GM12891 (cell line): ENCODE data around the gene MYO7B.

ENCODE experiments used
- PAX5 ChIP-seq: IDR thresholded peaks from 2 replicates; pipeline ENCODE4 v1.6.1; 2011; ENCODE audit warnings: low read length, moderate library complexity, mild to moderate bottlenecking; ENCODE audit not compliant: insufficient read depth, severe bottlenecking
- POLR2A ChIP-seq: IDR thresholded peaks from 2 replicates; pipeline ENCODE4 v1.6.1; 2011; ENCODE audit warnings: low read depth, low read length, control low read depth
- POLR2AphosphoS5 ChIP-seq: IDR thresholded peaks from 2 replicates; pipeline ENCODE4 v1.6.1; 2011; ENCODE audit warnings: low read depth, low read length, control low read depth
- TAF1 ChIP-seq: IDR thresholded peaks from 2 replicates; pipeline ENCODE4 v1.6.1; 2011; ENCODE audit warnings: low read depth, low read length, control low read depth

DNA sequence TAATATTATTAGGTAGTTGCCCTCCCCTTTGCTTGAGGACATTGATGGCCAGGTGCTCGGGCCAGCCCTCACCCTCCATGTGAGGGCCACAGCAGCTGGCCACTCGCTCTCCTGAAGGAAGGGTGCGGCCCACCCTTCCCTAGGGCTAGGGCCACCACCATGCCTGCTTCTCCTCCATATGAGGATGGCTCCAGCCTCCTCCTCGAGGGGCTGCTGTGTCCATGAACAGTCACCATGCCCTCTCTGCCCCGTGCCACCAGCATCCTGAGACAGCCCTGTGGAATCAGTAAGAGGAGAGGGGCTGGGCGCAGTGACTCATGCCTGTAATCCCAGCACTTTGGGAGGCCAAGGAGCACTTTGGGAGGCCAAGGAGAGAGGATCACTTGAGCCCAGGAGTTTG is 112.8 kb downstream of the MYO7B start:
- TF ChIP-seq POLR2AphosphoS5 (no peak), POLR2A (no peak), TAF1 (no peak), PAX5 (no peak)
